HCT116 (cell line): ENCODE results near the gene TEAD1. TPM values are rescaled to one million over a fixed set of nuclear protein-coding genes. Genes with fewer than 3 reads are reported as not detected.
A peak's percentile ranks its signal among the peaks of the same experiment; 100 is the strongest.

Experiments
- ATAC-seq: fragments of 200-7000 bp; cut with Tn5 transposase; 2 replicates; pipeline ENCODE4 v1.9.1; 2020; ENCODE audit warnings: mild to moderate bottlenecking, moderate library complexity
- BruUV-seq: library from RNA; stranded (reverse); fragments of 400-500 nt; replicated peaks from 2 replicates; lab custom pipeline; 2021; lab: Mats Ljungman, UMichigan
- CTCF ChIA-PET: fragments of 300-600 bp; sonication (Branson Sonifier 250); formaldehyde crosslinking; loops from one replicate; lab custom pipeline; 2021; ENCODE audit warnings: antibody characterized with exemption; lab: Charles Lee
- POLR2A ChIA-PET: fragments of 300-600, 350-600 bp; sonication (Branson Sonifier 250); formaldehyde crosslinking; loops from one replicate; lab custom pipeline; 2021; ENCODE audit warnings: antibody characterized with exemption; lab: Charles Lee
- RAD21 ChIA-PET, 2 experiments: fragments of 300-600 bp; sonication (Branson Sonifier 250); formaldehyde crosslinking; loops; one replicate each; lab custom pipeline; 2023; ENCODE audit warnings: low total read pairs in 2 of 2; ENCODE audit not compliant: uncharacterized antibody in 2 of 2, unreplicated experiment in 2 of 2, low non-redundant PET in 1 of 2; lab: Charles Lee
- DNase-seq: peaks from one replicate; pipeline ENCODE4 v3.0.0-alpha.2; 2010; ENCODE audit warnings: low read depth, low spot score
- H2AFZ ChIP-seq: fragments of 200-600 bp; shearing (Covaris generic), sonication (generic); 2 replicates; pipeline ENCODE4 v1.6.1; 2017; ENCODE audit warnings: low read depth, mixed run types, mixed read lengths, antibody characterized with exemption, low read length; ENCODE audit not compliant: poor library complexity, severe bottlenecking
- H3K27ac ChIP-seq: 2 replicates; pipeline ENCODE4 v1.5.1; 2012; ENCODE audit warnings: low read depth, low read length
- H3K27me3 ChIP-seq: fragments of 200-600 bp; sonication (generic); 2 replicates; pipeline ENCODE4 v1.6.1; 2016; ENCODE audit warnings: mixed run types, low read length, mixed read lengths; ENCODE audit not compliant: insufficient read depth
- H3K36me3 ChIP-seq, 2 experiments: fragments of 200-500 bp in 1 of 2; fragments of 200-600 bp in 1 of 2; sonication (Bioruptor generic) in 1 of 2; sonication (generic) in 1 of 2; 2 replicates each; pipeline versions ENCODE4 v1.5.1 to v1.6.1; 2014 to 2016; ENCODE audit warnings: low read length in 2 of 2, inconsistent platforms in 1 of 2, mixed read lengths in 1 of 2, mixed run types in 1 of 2; ENCODE audit not compliant: insufficient read depth in 2 of 2, control insufficient read depth in 1 of 2
- H3K4me1 ChIP-seq, 2 experiments: fragments of 200-600 bp in 1 of 2; sonication (generic) in 1 of 2; 2 replicates each; pipeline versions ENCODE4 v1.5.1 to v1.6.1; 2012 to 2017; ENCODE audit warnings: low read length in 2 of 2, inconsistent platforms in 1 of 2, mild to moderate bottlenecking in 1 of 2, mixed read lengths in 1 of 2, mixed run types in 1 of 2, moderate library complexity in 1 of 2; ENCODE audit not compliant: insufficient read depth in 2 of 2, control insufficient read depth in 1 of 2
- H3K4me2 ChIP-seq: fragments of 200-600 bp; sonication (generic); 2 replicates; pipeline ENCODE4 v1.6.1; 2017; ENCODE audit warnings: mixed run types, low read length, mixed read lengths
- H3K4me3 ChIP-seq, 2 experiments: fragments of 200-600 bp in 1 of 2; sonication (generic) in 1 of 2; replicated peaks in 1 of 2; 2 replicates each; pipeline ENCODE4 v1.5.1; 2011 to 2016; ENCODE audit warnings: low read length in 2 of 2, control low read depth in 1 of 2, low read depth in 1 of 2, mild to moderate bottlenecking in 1 of 2, mixed read lengths in 1 of 2, mixed run types in 1 of 2
- H3K79me2 ChIP-seq: fragments of 200-600 bp; sonication (generic); 2 replicates; pipeline ENCODE4 v1.6.1; 2017; ENCODE audit warnings: mild to moderate bottlenecking, mixed run types, low read length, moderate library complexity, mixed read lengths; ENCODE audit not compliant: insufficient read depth
- H3K9ac ChIP-seq: fragments of 200-600 bp; sonication (generic); 2 replicates; pipeline ENCODE4 v1.6.1; 2016; ENCODE audit warnings: low read length, mixed read lengths
- H3K9me2 ChIP-seq: fragments of 200-600 bp; sonication (generic), shearing (Covaris generic); 2 replicates; pipeline ENCODE4 v1.6.1; 2017; ENCODE audit warnings: mixed run types, mild to moderate bottlenecking, moderate library complexity; ENCODE audit not compliant: insufficient read depth
- H3K9me3 ChIP-seq, 2 experiments: fragments of 200-500 bp in 1 of 2; fragments of 200-600 bp in 1 of 2; sonication (Bioruptor generic) in 1 of 2; sonication (generic) in 1 of 2; 2 replicates each; pipeline ENCODE4 v1.6.1; 2014 to 2017; ENCODE audit warnings: low read length in 2 of 2, mixed read lengths in 2 of 2, inconsistent platforms in 1 of 2, low read depth in 1 of 2, mild to moderate bottlenecking in 1 of 2, mixed run types in 1 of 2, moderate library complexity in 1 of 2; ENCODE audit not compliant: control insufficient read depth in 1 of 2, insufficient read depth in 1 of 2
- H4K20me1 ChIP-seq: fragments of 200-600 bp; sonication (generic), shearing (Covaris generic); 2 replicates; pipeline ENCODE4 v1.6.1; 2017; ENCODE audit warnings: mixed run types, mild to moderate bottlenecking, moderate library complexity; ENCODE audit not compliant: insufficient read depth
- CEBPB ChIP-seq: IDR thresholded peaks from 2 replicates; pipeline ENCODE4 v1.6.1; 2012; ENCODE audit warnings: low read depth
- JUND ChIP-seq: IDR thresholded peaks from 2 replicates; pipeline ENCODE4 v1.6.1; 2012
- RAD21 ChIP-seq: IDR thresholded peaks from 2 replicates; pipeline ENCODE4 v1.6.1; 2012; ENCODE audit warnings: low read depth, mild to moderate bottlenecking
- SRF ChIP-seq: IDR thresholded peaks from 2 replicates; pipeline ENCODE4 v1.6.1; 2012; ENCODE audit warnings: low read depth
- TCF7L2 ChIP-seq: IDR thresholded peaks from 2 replicates; pipeline ENCODE4 v1.7.0; 2011; ENCODE audit warnings: borderline replicate concordance, inconsistent platforms; ENCODE audit not compliant: insufficient read depth, insufficient read length; ENCODE audit errors: extremely low read depth
- intact Hi-C: fragments of 100-400 bp; cut with micrococcal nuclease; formaldehyde crosslinking; loops from 2 replicates; pipeline ENCODE4 v1.10.0; 2022
- total RNA-seq: library from RNA; stranded (reverse); gene quantifications from one replicate; pipeline ENCODE4 v1.2.1, GENCODE V29; 2021; ENCODE audit not compliant: unreplicated experiment
- TF ChIP-seq, protein P1 (sequence below), 3 experiments: fragments of 200-600 bp in 1 of 3; sonication (generic) in 1 of 3; IDR thresholded peaks in 2 of 3; conservative IDR thresholded peaks in 1 of 3; 2 replicates each; pipeline ENCODE4 v1.5.1; 2012 to 2017; ENCODE audit warnings: low read depth in 2 of 3, low read length in 2 of 3, antibody characterized with exemption in 1 of 3, borderline replicate concordance in 1 of 3, control low read depth in 1 of 3, mild to moderate bottlenecking in 1 of 3, mixed read lengths in 1 of 3, mixed run types in 1 of 3, moderate library complexity in 1 of 3; ENCODE audit not compliant: insufficient read depth in 1 of 3

Gene TEAD1
- total RNA-seq, 1 experiment from 2014 or later = 103 TPM

DNA sequence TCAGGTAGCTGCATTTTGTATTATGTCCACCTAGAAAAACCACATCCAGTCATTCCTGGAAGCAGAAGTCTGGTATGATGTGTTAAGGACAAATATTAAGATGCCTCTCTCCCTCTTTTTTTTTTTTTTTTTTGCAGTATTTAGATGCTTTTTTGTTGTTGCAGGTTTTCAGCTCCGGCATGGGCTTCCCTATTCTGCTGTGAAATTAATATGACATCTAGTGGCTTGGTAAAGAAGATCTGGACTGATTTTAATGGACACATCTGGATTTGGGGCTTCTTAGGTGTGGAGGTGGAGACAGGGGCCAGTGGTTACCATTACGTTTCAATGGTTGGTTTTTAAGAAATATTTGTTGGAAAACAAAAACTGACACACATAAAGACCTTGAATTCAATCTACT lies 287.4 kb downstream of the TEAD1 start:
- no peak for ATAC-seq
- TF ChIP-seq, protein P1, sequence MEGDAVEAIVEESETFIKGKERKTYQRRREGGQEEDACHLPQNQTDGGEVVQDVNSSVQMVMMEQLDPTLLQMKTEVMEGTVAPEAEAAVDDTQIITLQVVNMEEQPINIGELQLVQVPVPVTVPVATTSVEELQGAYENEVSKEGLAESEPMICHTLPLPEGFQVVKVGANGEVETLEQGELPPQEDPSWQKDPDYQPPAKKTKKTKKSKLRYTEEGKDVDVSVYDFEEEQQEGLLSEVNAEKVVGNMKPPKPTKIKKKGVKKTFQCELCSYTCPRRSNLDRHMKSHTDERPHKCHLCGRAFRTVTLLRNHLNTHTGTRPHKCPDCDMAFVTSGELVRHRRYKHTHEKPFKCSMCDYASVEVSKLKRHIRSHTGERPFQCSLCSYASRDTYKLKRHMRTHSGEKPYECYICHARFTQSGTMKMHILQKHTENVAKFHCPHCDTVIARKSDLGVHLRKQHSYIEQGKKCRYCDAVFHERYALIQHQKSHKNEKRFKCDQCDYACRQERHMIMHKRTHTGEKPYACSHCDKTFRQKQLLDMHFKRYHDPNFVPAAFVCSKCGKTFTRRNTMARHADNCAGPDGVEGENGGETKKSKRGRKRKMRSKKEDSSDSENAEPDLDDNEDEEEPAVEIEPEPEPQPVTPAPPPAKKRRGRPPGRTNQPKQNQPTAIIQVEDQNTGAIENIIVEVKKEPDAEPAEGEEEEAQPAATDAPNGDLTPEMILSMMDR (IDR thresholded peaks at IDR 0.05 in 2 of 3, conservative IDR thresholded peaks at IDR 0.05 in 1 of 3; ENCODE audit: borderline replicate concordance in 1 of 3, insufficient read depth in 1 of 3, low read depth in 2 of 3, low read length in 2 of 3) = peak in 2 of 3 experiments; percentile 11 to 38; a peak in 1 of 6 replicates
- TF ChIP-seq RAD21 (peak; percentile 61), JUND (no peak)
- TF ChIP-seq, all 23 proteins: peak for 2
- Histone ChIP-seq H3K4me2 (no peak overlapping the region), H2AFZ (no peak overlapping the region), H3K4me3 (no peak overlapping the region), H3K9ac (no peak overlapping the region), H3K27ac (no peak overlapping the region), H3K9me2 (no peaks in the 10 kb centered on the region), H3K79me2 (no peaks in the 10 kb centered on the region), H3K27me3 (no peaks in the 10 kb centered on the region), H3K9me3 (no peaks in the 10 kb centered on the region), H3K4me1 (peaks cover 0 to 7% of the 10 kb centered on the region in 2 experiments; a peak in 1 of 4 replicates), H4K20me1 (no peaks in the 10 kb centered on the region), H3K36me3 (no peaks in the 10 kb centered on the region)
- BruUV-seq = no TSS peak
- ChIA-PET CTCF (interaction anchor here (2.5 to 4.3 kb wide), 2 partner anchors 630 to 673 kb away, joined by 22 to 40 read pairs; no protein-coding TSS in a partner anchor), POLR2A (no interaction called here), RAD21 (interaction anchor here (0.7 to 1.0 kb wide), 4 partner anchors 363 to 673 kb away, joined by 3 to 5 read pairs (median 3); no protein-coding TSS in a partner anchor)
- no peak for DNase-seq
- intact Hi-C loops = loop anchor here (2.0 to 10.0 kb wide), 5 partner anchors 381 to 914 kb away; no protein-coding TSS in a partner anchor

DNA sequence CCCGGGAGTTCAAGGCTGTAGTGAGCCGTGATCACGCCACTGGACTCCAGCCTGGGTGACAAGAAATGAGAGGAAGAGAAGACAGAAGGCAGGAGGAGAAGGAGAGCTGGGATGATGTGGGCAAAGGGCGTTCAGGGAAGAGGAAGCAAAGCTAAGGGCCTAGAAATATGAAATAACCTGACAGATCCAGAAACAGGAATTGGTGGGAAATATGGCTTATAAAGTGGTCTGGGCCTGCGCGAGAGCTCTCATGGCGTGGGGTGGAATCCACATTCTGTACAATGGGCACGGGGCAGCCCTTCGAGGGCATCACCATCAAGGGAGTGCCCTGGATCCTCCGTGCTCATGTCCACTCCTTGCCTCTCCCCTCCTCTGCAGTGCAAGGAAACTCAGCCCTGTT lies 288.1 kb downstream of the TEAD1 start:
- H3K4me3 ChIP-seq = no peak overlapping the region
- CTCF ChIA-PET = interaction anchor here (2.5 to 4.3 kb wide), 3 partner anchors 11 to 674 kb away, joined by 22 to 40 read pairs (median 28); no protein-coding TSS in a partner anchor
- TF ChIP-seq, protein P1 (IDR thresholded peaks at IDR 0.05 in 2 of 3, conservative IDR thresholded peaks at IDR 0.05 in 1 of 3; ENCODE audit: borderline replicate concordance in 1 of 3, insufficient read depth in 1 of 3, low read depth in 2 of 3, low read length in 2 of 3) = no peak
- TF ChIP-seq SRF (no peak), CEBPB (no peak), TCF7L2 (no peak), RAD21 (no peak)
- no peaks in the 10 kb centered on the region for H3K27me3 ChIP-seq
- no peaks in the 10 kb centered on the region for H3K79me2 ChIP-seq
- peaks cover 0 to 7% of the 10 kb centered on the region in 2 experiments; a peak in 1 of 4 replicates for H3K4me1 ChIP-seq
- H3K4me2 ChIP-seq = no peak overlapping the region
- ATAC-seq = no peak
- H4K20me1 ChIP-seq = no peaks in the 10 kb centered on the region
- H3K36me3 ChIP-seq = no peaks in the 10 kb centered on the region
- H3K9me2 ChIP-seq = no peaks in the 10 kb centered on the region
- H3K27ac ChIP-seq = no peak overlapping the region
- RAD21 ChIA-PET = no interaction called here
- no peak overlapping the region for H2AFZ ChIP-seq
- no peaks in the 10 kb centered on the region for H3K9me3 ChIP-seq
- DNase-seq = no peak
- H3K9ac ChIP-seq = no peak overlapping the region
- POLR2A ChIA-PET = no interaction called here
- intact Hi-C loops = loop anchor here (2.0 to 10.0 kb wide), 4 partner anchors 380 to 915 kb away; no protein-coding TSS in a partner anchor
- no TSS peak for BruUV-seq
